ENCODE data around the gene C4B. TPM values are rescaled to one million over a fixed set of nuclear protein-coding genes. Genes with fewer than 3 reads are reported as not detected.
A peak's percentile ranks its signal among the peaks of the same experiment; 100 is the strongest.
"Not testable (repeated sequence)": the region's sequence is repeated elsewhere in the genome, so short reads cannot be mapped to it uniquely, and the experiment has no call there.

The C4B gene
- total RNA-seq, 2 donors from 2014 or later, result 49.2 to 137 TPM

- DNase-seq (ENCODE audit: low spot score), result no peak
- Histone ChIP-seq H3K27ac (no peak overlapping the region), H3K36me3 (no peaks in the 10 kb centered on the region), H3K9me3 (no peaks in the 10 kb centered on the region), H3K4me1 (replicated peaks) (no peaks in the 10 kb centered on the region), H3K27me3 (replicated peaks; ENCODE audit: insufficient read depth) (no peaks in the 10 kb centered on the region), H3K4me3 (no peak overlapping the region)
- 88% methylated on average over 6 of the region's 6 CpGs for WGBS
- TF ChIP-seq CTCF (IDR thresholded peaks at IDR 0.05) (no peak), POLR2AphosphoS5 (IDR thresholded peaks at IDR 0.05) (no peak), POLR2A (IDR thresholded peaks at IDR 0.05) (no peak)
- intact Hi-C loops (cut with DNase I), result no loop called here
Observed at GRCh38 chr6:32047539-32047854, 32.9 kb downstream of the C4B start.

GRCh38 chr6:32047855-32048766 is 33.5 kb downstream of the C4B start:
- H3K27ac ChIP-seq, result no peak overlapping the region
- H3K9me3 ChIP-seq, result no peaks in the 10 kb centered on the region
- intact Hi-C loops (cut with DNase I), result no loop called here
- no peak overlapping the region for H3K4me3 ChIP-seq
- 58% methylated on average over 37 of the region's 42 CpGs for WGBS
- DNase-seq (ENCODE audit: low spot score), result peak; percentile 45
- no peaks in the 10 kb centered on the region for H3K27me3 ChIP-seq (replicated peaks; ENCODE audit: insufficient read depth)
- TF ChIP-seq POLR2AphosphoS5 (IDR thresholded peaks at IDR 0.05) (peak; percentile 9), CTCF (IDR thresholded peaks at IDR 0.05) (peak; percentile 73 to 83 (median 77)), POLR2A (IDR thresholded peaks at IDR 0.05) (no peak)
- no peaks in the 10 kb centered on the region for H3K36me3 ChIP-seq
- H3K4me1 ChIP-seq (replicated peaks), result no peaks in the 10 kb centered on the region

GRCh38 chr6:32049149-32049548 is 34.6 kb downstream of the C4B start:
- H3K4me3 ChIP-seq; DNase-seq (ENCODE audit: low spot score); H3K27me3 ChIP-seq (replicated peaks; ENCODE audit: insufficient read depth); H3K4me1 ChIP-seq (replicated peaks); H3K9me3 ChIP-seq; H3K36me3 ChIP-seq; intact Hi-C loops (cut with DNase I); H3K27ac ChIP-seq: not testable (repeated sequence)
- WGBS, result 92% methylated on average over 21 of the region's 21 CpGs

GRCh38 chr6:32049736-32050135 is 35.1 kb downstream of the C4B start:
- H3K4me3 ChIP-seq; H3K27me3 ChIP-seq (replicated peaks; ENCODE audit: insufficient read depth); H3K9me3 ChIP-seq; H3K27ac ChIP-seq; intact Hi-C loops (cut with DNase I); H3K36me3 ChIP-seq; DNase-seq (ENCODE audit: low spot score); H3K4me1 ChIP-seq (replicated peaks): not testable (repeated sequence)
- WGBS, result 89% methylated on average over 11 of the region's 11 CpGs

- no peaks in the 10 kb centered on the region for H3K9me3 ChIP-seq
- H3K4me3 ChIP-seq, result no peak overlapping the region
- 68% methylated on average over 5 of the region's 5 CpGs for WGBS
- H3K4me1 ChIP-seq (replicated peaks), result no peaks in the 10 kb centered on the region
- no peaks in the 10 kb centered on the region for H3K36me3 ChIP-seq
- TF ChIP-seq POLR2A (IDR thresholded peaks at IDR 0.05) (no peak), POLR2AphosphoS5 (IDR thresholded peaks at IDR 0.05) (no peak)
- no peak for DNase-seq (ENCODE audit: low spot score)
- no peaks in the 10 kb centered on the region for H3K27me3 ChIP-seq (replicated peaks; ENCODE audit: insufficient read depth)
- H3K27ac ChIP-seq, result no peak overlapping the region
- intact Hi-C loops (cut with DNase I), result no loop called here
Observed at GRCh38 chr6:32050562-32050961, 36.0 kb downstream of the C4B start.

GRCh38 chr6:32052626-32053025 is 38.0 kb downstream of the C4B start:
- H3K27ac ChIP-seq; H3K4me3 ChIP-seq; intact Hi-C loops (cut with DNase I): not testable (repeated sequence)

GRCh38 chr6:32053314-32053713 is 38.7 kb downstream of the C4B start:
- DNase-seq (ENCODE audit: low spot score); H3K27ac ChIP-seq; H3K4me1 ChIP-seq (replicated peaks); H3K36me3 ChIP-seq; H3K27me3 ChIP-seq (replicated peaks; ENCODE audit: insufficient read depth); H3K4me3 ChIP-seq; intact Hi-C loops (cut with DNase I); H3K9me3 ChIP-seq: not testable (repeated sequence)
- WGBS, result 92% methylated on average over 13 of the region's 13 CpGs

More at GRCh38 chr6:32052626-32053025, 38.0 kb downstream of the C4B start:
- 86% methylated on average over 20 of the region's 20 CpGs for WGBS
- not testable (repeated sequence) for DNase-seq (ENCODE audit: low spot score); H3K4me1 ChIP-seq (replicated peaks); H3K9me3 ChIP-seq; H3K27me3 ChIP-seq (replicated peaks; ENCODE audit: insufficient read depth); H3K36me3 ChIP-seq

GRCh38 chr6:32055756-32056155 is 41.2 kb downstream of the C4B start:
- DNase-seq (ENCODE audit: low spot score); H3K4me1 ChIP-seq (replicated peaks); H3K27me3 ChIP-seq (replicated peaks; ENCODE audit: insufficient read depth); intact Hi-C loops (cut with DNase I); H3K9me3 ChIP-seq; H3K27ac ChIP-seq; H3K36me3 ChIP-seq; H3K4me3 ChIP-seq: not testable (repeated sequence)
- 93% methylated on average over 20 of the region's 21 CpGs for WGBS

All from prostate gland (tissue), 2 donors.